Measurements from ENCODE around the gene HACL1.

- TF ChIP-seq TCF12 (IDR thresholded peaks at IDR 0.05) = no peak
- no peak for TF ChIP-seq CTCF (IDR thresholded peaks at IDR 0.05)
- no peak for TF ChIP-seq IRF3 (IDR thresholded peaks at IDR 0.05; ENCODE audit: low read depth, low read length)
These were observed 25.9 kb downstream of the HACL1 start for GRCh38 chr3:15575446-15575845.
